HG02610 (cell line): ENCODE measurements around the gene KDM4B.
"Not testable (repeated sequence)": the region's sequence is repeated elsewhere in the genome, so short reads cannot be mapped to it uniquely, and the experiment has no call there.

Experiments
- ATAC-seq: cut with Tn5 transposase; IDR thresholded peaks from one replicate; pipeline ENCODE4 v1.9.1; 2021; ENCODE audit warnings: mild to moderate bottlenecking, moderate library complexity; ENCODE audit not compliant: unreplicated experiment

The KDM4B gene

GRCh38 chr19:4968462-4969291, at the start of gene KDM4B:
KDM4B (plus strand) TSS chr19:4969113; CDS start chr19:5032891, 63,778 bp downstream.
- peak; percentile 91 for ATAC-seq

- ATAC-seq = no peak
Observed at GRCh38 chr19:4922530-4923275, 46.2 kb upstream of the KDM4B start.

DNA sequence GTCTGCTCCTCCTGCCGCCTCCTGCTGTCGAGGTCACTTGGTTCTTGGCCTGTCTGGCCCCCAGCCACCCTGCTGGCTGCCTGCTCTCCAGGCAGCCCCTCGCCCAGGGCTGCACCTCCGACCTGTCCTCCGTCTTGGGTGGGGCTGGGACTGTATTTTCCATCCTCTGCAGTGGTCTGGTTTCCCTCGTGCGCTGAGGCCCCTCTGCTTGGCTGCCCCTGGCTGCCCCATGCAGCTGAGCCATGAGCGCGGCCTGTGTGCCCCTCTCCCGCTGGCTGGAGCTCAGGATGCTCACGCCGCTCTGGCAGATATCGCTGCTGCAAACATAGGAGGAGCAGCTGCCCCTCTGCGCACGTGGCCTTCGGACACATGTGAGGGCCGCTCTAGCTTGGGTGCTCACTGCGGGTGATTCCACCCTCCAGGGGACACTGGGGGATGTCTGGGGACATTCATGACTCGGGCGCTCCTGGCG, 45.6 kb upstream of the KDM4B start:
- ATAC-seq = no peak

DNA sequence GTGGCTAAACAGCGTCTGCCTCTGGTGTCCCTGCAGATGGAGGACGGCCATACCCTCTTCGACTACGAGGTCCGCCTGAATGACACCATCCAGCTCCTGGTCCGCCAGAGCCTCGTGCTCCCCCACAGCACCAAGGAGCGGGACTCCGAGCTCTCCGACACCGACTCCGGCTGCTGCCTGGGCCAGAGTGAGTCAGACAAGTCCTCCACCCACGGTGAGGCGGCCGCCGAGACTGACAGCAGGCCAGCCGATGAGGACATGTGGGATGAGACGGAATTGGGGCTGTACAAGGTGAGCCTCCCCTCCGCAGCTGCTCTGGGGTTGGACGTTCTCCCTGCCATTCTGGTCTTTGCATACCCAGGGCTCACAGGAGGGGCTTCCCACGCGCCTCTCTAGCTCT, 39.7 kb upstream of the KDM4B start:
- ATAC-seq = no peak

GRCh38 chr19:4930664-4931063, 38.2 kb upstream of the KDM4B start:
- no peak for ATAC-seq

- no peak for ATAC-seq
Observed at GRCh38 chr19:4932711-4933110, 36.2 kb upstream of the KDM4B start.

- no peak for ATAC-seq
Observed at GRCh38 chr19:4933528-4933927, 35.4 kb upstream of the KDM4B start.

DNA sequence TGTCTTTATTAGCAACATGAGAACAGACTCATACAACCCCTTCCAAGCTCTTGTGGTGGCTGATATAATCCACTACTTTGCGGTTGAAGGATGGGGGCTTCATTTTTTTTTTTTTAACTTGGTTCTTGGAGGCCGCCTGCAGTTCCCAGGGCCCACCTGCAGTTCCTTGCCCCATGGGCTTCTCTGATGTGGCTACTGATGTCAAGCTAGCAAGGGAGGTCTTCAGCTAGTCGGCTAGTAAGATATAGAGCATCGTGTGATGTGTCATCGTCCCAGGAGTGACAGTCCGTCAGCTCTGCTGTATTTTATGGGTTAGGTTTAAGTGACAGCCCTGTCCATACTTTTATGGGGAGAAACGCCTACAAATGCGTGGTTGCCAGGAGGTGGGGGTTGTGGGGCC, 33.5 kb upstream of the KDM4B start:
- ATAC-seq = no peak

- ATAC-seq = no peak
Observed at GRCh38 chr19:4937060-4937459, 31.9 kb upstream of the KDM4B start.

DNA sequence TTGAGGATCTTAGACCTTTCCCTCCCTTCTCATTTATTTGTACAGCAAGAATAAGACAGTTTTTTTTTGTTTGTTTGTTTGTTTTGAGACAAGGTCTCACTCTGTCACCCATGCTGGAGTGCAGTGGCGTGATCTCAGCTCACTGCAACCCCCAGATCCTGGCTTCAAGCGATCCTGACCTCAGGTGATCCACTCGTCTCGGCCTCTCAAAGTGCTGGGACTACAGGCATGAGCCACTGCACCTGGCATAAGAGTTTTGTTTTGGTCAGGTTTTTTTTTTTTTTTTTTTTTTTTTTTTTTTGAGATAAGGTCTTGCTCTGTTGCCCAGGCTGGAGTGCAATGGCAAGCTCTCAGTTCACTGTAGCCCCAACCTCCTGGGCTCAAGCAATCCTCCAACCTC, 30.5 kb upstream of the KDM4B start:
- not testable (repeated sequence) for ATAC-seq

GRCh38 chr19:4939466-4939865, 29.4 kb upstream of the KDM4B start:
- ATAC-seq = no peak

GRCh38 chr19:4941638-4942169, 27.2 kb upstream of the KDM4B start:
- ATAC-seq = not testable (repeated sequence)

DNA sequence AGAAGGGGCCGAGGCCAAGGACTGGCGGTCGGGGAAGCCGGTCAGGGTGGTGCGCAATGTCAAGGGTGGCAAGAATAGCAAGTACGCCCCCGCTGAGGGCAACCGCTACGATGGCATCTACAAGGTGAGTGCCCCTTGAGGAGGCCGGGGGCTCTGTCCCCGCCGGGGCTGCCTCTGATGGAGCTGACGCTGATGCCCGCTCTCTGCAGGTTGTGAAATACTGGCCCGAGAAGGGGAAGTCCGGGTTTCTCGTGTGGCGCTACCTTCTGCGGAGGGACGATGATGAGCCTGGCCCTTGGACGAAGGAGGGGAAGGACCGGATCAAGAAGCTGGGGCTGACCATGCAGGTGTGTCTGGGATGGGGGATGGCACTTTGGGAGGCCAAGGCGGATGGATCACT, 18.3 kb upstream of the KDM4B start:
- ATAC-seq = not testable (repeated sequence)

GRCh38 chr19:4951656-4952055, 17.3 kb upstream of the KDM4B start:
- no peak for ATAC-seq

GRCh38 chr19:4952945-4953344, 16.0 kb upstream of the KDM4B start:
- no peak for ATAC-seq

GRCh38 chr19:4954320-4955149, 14.4 kb upstream of the KDM4B start:
- ATAC-seq = not testable (repeated sequence)

GRCh38 chr19:4955274-4955673, 13.6 kb upstream of the KDM4B start:
- ATAC-seq = no peak

GRCh38 chr19:4957981-4958380, 10.9 kb upstream of the KDM4B start:
- ATAC-seq = no peak

DNA sequence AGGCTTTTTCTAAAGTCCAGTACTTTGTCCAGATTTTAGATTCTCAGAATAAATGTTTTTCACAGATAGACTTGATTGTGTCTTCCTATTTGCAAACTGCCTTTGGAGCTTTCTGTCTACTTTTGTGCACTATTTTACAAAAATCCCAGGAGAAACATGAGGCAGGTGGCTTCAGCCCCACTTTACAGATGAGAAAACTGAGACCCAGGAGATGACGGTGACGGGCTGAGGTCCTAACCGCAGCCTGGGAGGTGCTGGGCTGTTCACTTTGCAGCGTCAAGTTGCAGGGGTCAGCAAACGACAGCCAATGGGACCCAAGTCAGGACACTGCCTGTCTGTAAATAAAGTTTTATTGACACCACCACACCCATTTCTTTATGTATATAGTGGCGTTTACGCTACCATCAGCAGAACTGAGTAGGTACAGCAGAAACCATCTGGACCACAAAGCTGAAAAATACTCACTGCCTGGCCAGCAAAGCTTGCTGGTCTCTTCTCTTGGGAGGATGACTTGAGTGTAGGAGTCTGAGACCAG, 6.8 kb upstream of the KDM4B start:
- no peak for ATAC-seq

GRCh38 chr19:4965061-4965460, 3.9 kb upstream of the KDM4B start:
- ATAC-seq = no peak

GRCh38 chr19:4966591-4966990, 2.3 kb upstream of the KDM4B start:
- no peak for ATAC-seq
